Activated CD8-positive, alpha-beta memory T cell treated with anti-CD3 and anti-CD28 coated beads for 36 hours (primary cell): ENCODE results near the gene FGR. TPM values are rescaled to one million over a fixed set of nuclear protein-coding genes. Genes with fewer than 3 reads are reported as not detected.
"Not testable (repeated sequence)": the region's sequence is repeated elsewhere in the genome, so short reads cannot be mapped to it uniquely, and the experiment has no call there.

Experiments
- CTCF ChIA-PET: fragments of 350-600 bp; sonication (Branson Sonifier 250); formaldehyde crosslinking; loops from one replicate; lab custom pipeline; 2021; ENCODE audit warnings: antibody characterized with exemption; lab: Charles Lee
- POLR2A ChIA-PET: fragments of 350-600 bp; sonication (Branson Sonifier 250); formaldehyde crosslinking; loops from one replicate; lab custom pipeline; 2021; ENCODE audit warnings: antibody characterized with exemption; lab: Charles Lee
- total RNA-seq, 2 experiments: library from RNA; stranded (reverse); gene quantifications; one replicate each; pipeline ENCODE4 v1.2.3, GENCODE V29; 2021

FGR gene
- total RNA-seq, 2 experiments from 2014 or later: 0.51 to 0.63 TPM

GRCh38 chr1:27646676-27647075 is 11.7 kb upstream of the FGR start:
- ChIA-PET POLR2A (no interaction called here), CTCF (interaction anchor here (2.6 kb wide), 1 partner anchor 40 kb away, joined by 7 read pairs; no protein-coding TSS in a partner anchor)

- POLR2A ChIA-PET: interaction anchor here (1.3 kb wide), 1 partner anchor 18 kb away, joined by 3 read pairs; no protein-coding TSS in a partner anchor
- CTCF ChIA-PET: interaction anchor here (0.6 to 2.6 kb wide), 4 partner anchors 8 to 359 kb away, joined by 3 to 11 read pairs (median 4); no protein-coding TSS in a partner anchor
Observed at GRCh38 chr1:27645071-27645415, 10.1 kb upstream of the FGR start.

- POLR2A ChIA-PET: interaction anchor here (1.3 kb wide), 1 partner anchor 19 kb away, joined by 3 read pairs; no protein-coding TSS in a partner anchor
- CTCF ChIA-PET: interaction anchor here (0.6 to 2.6 kb wide), 6 partner anchors 8 to 359 kb away, joined by 3 to 11 read pairs (median 4); no protein-coding TSS in a partner anchor
Observed at GRCh38 chr1:27644369-27645070, 9.5 kb upstream of the FGR start.

- POLR2A ChIA-PET: interaction anchor here (1.3 kb wide), 1 partner anchor 19 kb away, joined by 3 read pairs; no protein-coding TSS in a partner anchor
- CTCF ChIA-PET: interaction anchor here (0.7 to 2.6 kb wide), 6 partner anchors 9 to 39 kb away, joined by 3 to 11 read pairs (median 4); no protein-coding TSS in a partner anchor
Observed at GRCh38 chr1:27643600-27644368, 8.8 kb upstream of the FGR start.

GRCh38 chr1:27640514-27640913 is 5.5 kb upstream of the FGR start:
- CTCF ChIA-PET: interaction anchor here (0.7 to 1.4 kb wide), 7 partner anchors 10 to 328 kb away, joined by 3 to 4 read pairs (median 3); no protein-coding TSS in a partner anchor
- POLR2A ChIA-PET: interaction anchor here (0.7 kb wide), 1 partner anchor 313 kb away, joined by 7 read pairs; no protein-coding TSS in a partner anchor

GRCh38 chr1:27638805-27639204 is 3.8 kb upstream of the FGR start:
- ChIA-PET POLR2A (no interaction called here), CTCF (interaction anchor here (0.6 to 1.3 kb wide), 4 partner anchors 11 to 570 kb away, joined by 3 to 4 read pairs (median 3); no protein-coding TSS in a partner anchor)

GRCh38 chr1:27638047-27638734 is 3.2 kb upstream of the FGR start:
- POLR2A ChIA-PET: no interaction called here
- CTCF ChIA-PET: interaction anchor here (0.7 to 1.3 kb wide), 3 partner anchors 20 to 640 kb away, joined by 3 to 4 read pairs (median 3); no protein-coding TSS in a partner anchor

GRCh38 chr1:27635396-27636142 is 584 bp upstream of the FGR start:
- POLR2A ChIA-PET: interaction anchor here (0.6 kb wide), 1 partner anchor 12 kb away, joined by 4 read pairs; no protein-coding TSS in a partner anchor
- CTCF ChIA-PET: interaction anchor here (0.7 to 1.1 kb wide), 2 partner anchors 27 to 78 kb away, joined by 3 read pairs; no protein-coding TSS in a partner anchor

GRCh38 chr1:27634177-27634984 is 604 bp downstream of the FGR start:
- ChIA-PET CTCF (interaction anchor here (1.6 kb wide), 1 partner anchor 28 kb away, joined by 3 read pairs; no protein-coding TSS in a partner anchor), POLR2A (no interaction called here)

- CTCF ChIA-PET: interaction anchor here (1.6 kb wide), 2 partner anchors 13 to 29 kb away, joined by 3 to 11 read pairs; no protein-coding TSS in a partner anchor
- POLR2A ChIA-PET: no interaction called here
Observed at GRCh38 chr1:27633640-27634176, 1.3 kb downstream of the FGR start.

GRCh38 chr1:27633298-27633610 is 1.7 kb downstream of the FGR start:
- POLR2A ChIA-PET: no interaction called here

GRCh38 chr1:27632387-27633297 is 2.3 kb downstream of the FGR start:
- ChIA-PET POLR2A (interaction anchor here (1.1 kb wide), 2 partner anchors 30 to 31 kb away, joined by 3 to 4 read pairs; no protein-coding TSS in a partner anchor), CTCF (interaction anchor here (1.0 to 1.6 kb wide), 5 partner anchors 9 to 28 kb away, joined by 3 to 11 read pairs (median 5); no protein-coding TSS in a partner anchor)

More at GRCh38 chr1:27633298-27633610, 1.7 kb downstream of the FGR start:
- CTCF ChIA-PET: interaction anchor here (1.6 kb wide), 2 partner anchors 13 to 30 kb away, joined by 3 to 11 read pairs; no protein-coding TSS in a partner anchor

GRCh38 chr1:27630859-27631491 is 4.0 kb downstream of the FGR start:
- ChIA-PET CTCF (interaction anchor here (1.2 kb wide), 1 partner anchor 32 kb away, joined by 4 read pairs; no protein-coding TSS in a partner anchor), POLR2A (no interaction called here)

- CTCF ChIA-PET: interaction anchor here (0.6 to 1.3 kb wide), 8 partner anchors 10 to 90 kb away, joined by 3 to 9 read pairs (median 4); no protein-coding TSS in a partner anchor
- POLR2A ChIA-PET: no interaction called here
Observed at GRCh38 chr1:27628712-27629111, 6.3 kb downstream of the FGR start.

- POLR2A ChIA-PET: not testable (repeated sequence)
- CTCF ChIA-PET: interaction anchor here (0.9 to 1.3 kb wide), 3 partner anchors 12 to 35 kb away, joined by 3 to 5 read pairs (median 5); no protein-coding TSS in a partner anchor
Observed at GRCh38 chr1:27627733-27628132, 7.3 kb downstream of the FGR start.
